Gastrocnemius medialis (tissue), 4 donors: ENCODE measurements around the gene CCDC40. TPM values are rescaled to one million over a fixed set of nuclear protein-coding genes. Genes with fewer than 3 reads are reported as not detected.
A peak's percentile ranks its signal among the peaks of the same experiment; 100 is the strongest.

ENCODE experiments used
- ATAC-seq, 2 donors: fragments of 150-250 bp; one replicate each; pipeline ENCODE4 v1.9.1; 2016
- DNase-seq, 2 donors: peaks; one replicate each; pipeline ENCODE4 v3.0.0-alpha.2; 2019
- H3K27ac ChIP-seq, 4 donors: fragments of 200-600 bp; sonication (generic); 1 replicate in 1 of 4; 2 replicates in 3 of 4; pipeline ENCODE4 v1.5.1; 2016 to 2018; ENCODE audit warnings: mild to moderate bottlenecking in 2 of 4, moderate library complexity in 1 of 4
- H3K27me3 ChIP-seq, 3 donors: fragments of 200-600 bp; sonication (generic) in 2 of 3; 1 replicate in 1 of 3; 2 replicates in 2 of 3; pipeline versions ENCODE4 v1.5.1 to v1.6.0; 2016 to 2019; ENCODE audit warnings: mild to moderate bottlenecking in 1 of 3, moderate library complexity in 1 of 3
- H3K36me3 ChIP-seq, 2 donors: fragments of 200-600 bp; sonication (generic) in 1 of 2; one replicate each; pipeline ENCODE4 v1.5.1; 2017 to 2018
- H3K4me1 ChIP-seq, 2 donors: fragments of 200-600 bp; sonication (generic) in 1 of 2; one replicate each; pipeline ENCODE4 v1.5.1; 2016 to 2017; ENCODE audit warnings: mild to moderate bottlenecking in 2 of 2
- H3K4me3 ChIP-seq, 4 donors: fragments of 200-600 bp; sonication (generic) in 3 of 4; 1 replicate in 1 of 4; 2 replicates in 3 of 4; pipeline ENCODE4 v1.5.1; 2016 to 2019; ENCODE audit warnings: mild to moderate bottlenecking in 2 of 4
- H3K9me3 ChIP-seq, 3 donors: fragments of 200-600 bp; sonication (generic) in 2 of 3; 1 replicate in 1 of 3; 2 replicates in 2 of 3; pipeline ENCODE4 v1.5.1; 2016 to 2019
- POLR2A ChIP-seq, 2 donors: fragments of 450-650 bp; IDR thresholded peaks; one replicate each; pipeline ENCODE4 v1.6.1; 2017; ENCODE audit warnings: antibody characterized with exemption in 2 of 2, mild to moderate bottlenecking in 2 of 2, moderate library complexity in 2 of 2
- in situ Hi-C, 4 donors: fragments of 200-750 bp; cut with MboI; loops; one replicate each; pipeline versions ENCODE4 v1.15.0 to v1.8.0; 2017; ENCODE audit warnings: low sequenced_read_pairs in 4 of 4
- intact Hi-C: fragments of 100-400 bp; cut with DNase I; formaldehyde crosslinking; loops from one replicate; pipeline ENCODE4 v1.15.1; 2023; ENCODE audit warnings: low total_unique reads
- total RNA-seq, 4 donors: library from RNA; depleted of rRNA; stranded (reverse); fragments of >200 nt; gene quantifications; one replicate each; pipeline versions ENCODE4 v1.1.0 to v1.2.3, GENCODE V29; 2016
- TF ChIP-seq, protein P1 (sequence below), 5 experiments: fragments of 450-650 bp in 3 of 5; fragments of 200-600 bp in 2 of 5; sonication (generic) in 2 of 5; IDR thresholded peaks in 4 of 5; conservative IDR thresholded peaks in 1 of 5; 1 replicate in 4 of 5; 2 replicates in 1 of 5; pipeline ENCODE4 v1.5.1; 2016 to 2019; ENCODE audit warnings: antibody characterized with exemption in 5 of 5, mild to moderate bottlenecking in 3 of 5, moderate library complexity in 3 of 5

The CCDC40 gene
- total RNA-seq, 4 donors from 2014 or later, result 0.18 to 2.1 (median 1.1) TPM

DNA sequence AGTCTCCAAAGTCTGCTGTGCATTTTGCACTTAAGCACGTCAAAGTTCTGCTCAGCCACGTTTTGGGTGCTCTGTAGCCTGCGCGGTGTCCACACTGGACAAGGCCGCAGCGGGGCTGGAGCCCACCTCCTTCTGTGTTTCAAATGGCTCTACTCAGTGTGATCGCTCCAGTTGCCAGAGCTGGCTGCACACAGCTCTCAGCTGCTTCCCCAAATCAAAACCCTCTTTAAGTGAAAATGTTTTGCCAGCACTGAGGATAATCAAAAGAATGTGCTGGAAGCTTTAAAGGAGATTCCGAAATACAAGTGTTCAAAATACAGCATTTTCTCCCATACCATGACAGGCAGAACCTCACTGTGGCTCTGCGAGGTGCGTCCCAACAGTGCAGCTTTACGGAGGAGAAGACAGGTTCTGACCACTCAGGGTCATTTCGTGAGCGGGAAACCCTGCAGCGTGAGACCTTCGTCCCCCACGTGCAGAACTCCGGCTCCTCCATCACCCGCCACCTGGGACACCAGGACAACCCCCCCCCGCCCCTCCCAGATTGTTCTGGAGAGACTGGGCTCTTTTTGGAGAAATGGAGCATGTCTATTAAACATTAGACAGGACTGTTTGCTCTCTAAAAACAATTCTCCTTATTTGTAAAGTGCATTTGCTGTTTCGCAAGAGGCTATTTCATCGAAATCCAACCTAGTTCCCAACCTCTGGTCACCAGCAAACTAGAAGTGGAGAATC is 17.4 kb upstream of the CCDC40 start:
- peaks cover 0 to 4% of the 10 kb centered on the region in 2 donors for H3K4me1 ChIP-seq
- TF ChIP-seq, protein P1, sequence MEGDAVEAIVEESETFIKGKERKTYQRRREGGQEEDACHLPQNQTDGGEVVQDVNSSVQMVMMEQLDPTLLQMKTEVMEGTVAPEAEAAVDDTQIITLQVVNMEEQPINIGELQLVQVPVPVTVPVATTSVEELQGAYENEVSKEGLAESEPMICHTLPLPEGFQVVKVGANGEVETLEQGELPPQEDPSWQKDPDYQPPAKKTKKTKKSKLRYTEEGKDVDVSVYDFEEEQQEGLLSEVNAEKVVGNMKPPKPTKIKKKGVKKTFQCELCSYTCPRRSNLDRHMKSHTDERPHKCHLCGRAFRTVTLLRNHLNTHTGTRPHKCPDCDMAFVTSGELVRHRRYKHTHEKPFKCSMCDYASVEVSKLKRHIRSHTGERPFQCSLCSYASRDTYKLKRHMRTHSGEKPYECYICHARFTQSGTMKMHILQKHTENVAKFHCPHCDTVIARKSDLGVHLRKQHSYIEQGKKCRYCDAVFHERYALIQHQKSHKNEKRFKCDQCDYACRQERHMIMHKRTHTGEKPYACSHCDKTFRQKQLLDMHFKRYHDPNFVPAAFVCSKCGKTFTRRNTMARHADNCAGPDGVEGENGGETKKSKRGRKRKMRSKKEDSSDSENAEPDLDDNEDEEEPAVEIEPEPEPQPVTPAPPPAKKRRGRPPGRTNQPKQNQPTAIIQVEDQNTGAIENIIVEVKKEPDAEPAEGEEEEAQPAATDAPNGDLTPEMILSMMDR (IDR thresholded peaks at IDR 0.05 in 4 of 5, conservative IDR thresholded peaks at IDR 0.05 in 1 of 5), result no peak
- no peak for TF ChIP-seq POLR2A (IDR thresholded peaks at IDR 0.05)
- H3K4me3 ChIP-seq, result no peak overlapping the region
- H3K27ac ChIP-seq, result peak overlapping the region in 1 of 4 donors; percentile 38
- ATAC-seq (no peak), DNase-seq (no peak)
- intact Hi-C loops (no loop called here), in situ Hi-C loops (no loop called here)
- no peaks in the 10 kb centered on the region for H3K27me3 ChIP-seq
- no peaks in the 10 kb centered on the region for H3K36me3 ChIP-seq
- H3K9me3 ChIP-seq, result no peaks in the 10 kb centered on the region

DNA sequence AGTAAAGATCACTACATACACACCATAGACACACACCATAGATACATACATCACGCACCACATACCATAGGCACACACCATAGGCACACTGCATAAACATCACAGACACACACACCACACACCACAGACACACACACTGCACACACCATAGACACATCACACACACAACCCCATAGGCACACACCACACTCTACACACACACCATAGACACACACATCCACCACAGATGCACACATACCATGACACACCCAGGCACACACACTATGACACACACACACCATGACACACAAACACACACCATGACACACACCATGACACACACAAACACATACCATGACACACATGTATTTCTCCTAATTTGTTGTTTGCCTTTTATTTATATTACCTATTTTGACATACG is 14.8 kb upstream of the CCDC40 start:
- H3K9me3 ChIP-seq, result no peaks in the 10 kb centered on the region
- TF ChIP-seq, protein P1 (IDR thresholded peaks at IDR 0.05 in 4 of 5, conservative IDR thresholded peaks at IDR 0.05 in 1 of 5), result no peak
- no peak for TF ChIP-seq POLR2A (IDR thresholded peaks at IDR 0.05)
- peaks cover 0 to 16% of the 10 kb centered on the region in 2 donors for H3K4me1 ChIP-seq
- intact Hi-C loops, result no loop called here
- no peak for ATAC-seq
- peaks cover 0 to 3% (median 3%) of the 10 kb centered on the region in 3 donors for H3K27me3 ChIP-seq
- no peak overlapping the region for H3K27ac ChIP-seq
- H3K36me3 ChIP-seq, result no peaks in the 10 kb centered on the region
- DNase-seq, result no peak
- in situ Hi-C loops, result no loop called here
- no peak overlapping the region for H3K4me3 ChIP-seq

DNA sequence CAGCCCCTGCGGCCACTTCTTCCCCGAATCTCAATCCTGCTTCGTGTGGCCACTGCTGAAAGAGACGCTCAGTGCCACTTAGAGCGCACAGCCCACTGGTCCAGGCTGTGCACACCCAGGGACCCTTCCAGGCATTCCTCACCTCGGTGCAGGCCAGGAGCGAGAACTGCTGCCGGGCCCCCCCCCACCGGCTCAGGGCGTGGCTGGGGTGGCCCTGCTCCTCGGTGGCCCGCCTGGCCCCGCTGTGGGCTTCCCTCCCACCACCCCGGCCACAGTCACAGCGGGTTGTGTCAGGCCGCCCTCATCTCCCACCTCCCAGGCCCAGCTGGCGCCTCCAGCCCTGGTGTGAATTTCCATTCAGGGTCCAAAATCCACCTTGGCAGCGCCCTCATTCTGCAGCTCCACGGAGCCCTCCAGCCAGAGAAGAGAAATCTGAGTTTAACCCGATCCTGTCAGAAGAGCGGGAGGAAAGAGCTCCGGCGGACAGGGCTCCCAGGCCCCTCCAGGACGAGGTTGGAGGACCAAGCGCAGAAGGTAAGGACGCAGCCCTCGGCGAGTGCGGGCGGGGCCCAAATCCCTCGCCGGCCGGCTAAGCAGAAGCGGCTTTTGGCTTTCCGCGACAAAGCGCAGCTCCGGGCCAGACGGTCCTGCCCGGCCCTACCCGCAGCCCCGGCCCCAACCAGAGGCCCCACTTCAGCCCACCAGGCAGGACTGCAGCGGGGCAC is 12.8 kb upstream of the CCDC40 start:
- H3K27ac ChIP-seq, result peak overlapping the region; percentile 47 to 65 (median 52)
- H3K36me3 ChIP-seq, result no peaks in the 10 kb centered on the region
- peak overlapping the region; percentile 15 to 54 (median 42) for H3K4me3 ChIP-seq
- ATAC-seq (peak in 1 of 2 donors; percentile 29), DNase-seq (no peak)
- no peaks in the 10 kb centered on the region for H3K9me3 ChIP-seq
- intact Hi-C loops (no loop called here), in situ Hi-C loops (no loop called here)
- TF ChIP-seq, protein P1 (IDR thresholded peaks at IDR 0.05 in 4 of 5, conservative IDR thresholded peaks at IDR 0.05 in 1 of 5), result no peak
- no peak for TF ChIP-seq POLR2A (IDR thresholded peaks at IDR 0.05)
- H3K4me1 ChIP-seq, result peaks cover 7 to 16% of the 10 kb centered on the region in 2 donors
- peaks cover 0 to 3% (median 3%) of the 10 kb centered on the region in 3 donors for H3K27me3 ChIP-seq

DNA sequence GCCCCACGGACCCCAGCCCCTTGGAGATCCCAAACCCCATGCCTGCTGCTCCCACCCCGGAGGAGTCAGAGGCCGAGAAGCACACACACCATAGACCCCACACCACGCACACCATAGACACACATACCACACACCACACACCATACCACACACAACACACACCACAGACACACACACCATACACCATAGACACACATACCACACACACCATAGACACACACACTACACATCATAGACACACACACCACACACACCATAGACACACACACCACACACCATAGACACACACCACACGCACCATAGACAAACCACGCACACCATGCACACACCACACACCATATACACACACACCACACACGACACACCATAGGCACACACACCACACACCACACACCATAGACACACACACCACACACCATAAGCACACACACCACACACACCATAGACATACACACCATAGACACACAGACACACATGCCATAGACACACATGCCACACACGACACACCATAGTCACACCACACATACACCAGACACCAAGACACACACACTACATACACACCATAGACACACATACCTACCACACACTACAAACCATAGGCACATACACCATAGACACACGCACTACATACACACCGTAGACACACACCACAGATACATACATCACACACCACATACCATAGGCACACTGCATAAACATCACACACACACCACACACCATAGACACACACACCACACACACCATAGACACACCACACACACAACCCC is 12.1 kb upstream of the CCDC40 start:
- peak overlapping the region; percentile 15 to 54 (median 42) for H3K4me3 ChIP-seq
- peak overlapping the region; percentile 47 to 65 (median 52) for H3K27ac ChIP-seq
- no peaks in the 10 kb centered on the region for H3K9me3 ChIP-seq
- H3K36me3 ChIP-seq, result no peaks in the 10 kb centered on the region
- DNase-seq, result no peak
- ATAC-seq, result no peak
- peaks cover 14 to 24% of the 10 kb centered on the region in 2 donors for H3K4me1 ChIP-seq
- intact Hi-C loops (no loop called here), in situ Hi-C loops (no loop called here)
- H3K27me3 ChIP-seq, result peaks cover 0 to 5% (median 3%) of the 10 kb centered on the region in 3 donors
- TF ChIP-seq, protein P1 (IDR thresholded peaks at IDR 0.05 in 4 of 5, conservative IDR thresholded peaks at IDR 0.05 in 1 of 5), result no peak
- no peak for TF ChIP-seq POLR2A (IDR thresholded peaks at IDR 0.05)
